ENCODE data around the gene RRP9. TPM values are rescaled to one million over a fixed set of nuclear protein-coding genes. Genes with fewer than 3 reads are reported as not detected.
A peak's percentile ranks its signal among the peaks of the same experiment; 100 is the strongest.

RRP9 gene
- total and polyA plus RNA-seq, 12 donors: 8.5 to 30.2 (median 10.1) TPM

DNA sequence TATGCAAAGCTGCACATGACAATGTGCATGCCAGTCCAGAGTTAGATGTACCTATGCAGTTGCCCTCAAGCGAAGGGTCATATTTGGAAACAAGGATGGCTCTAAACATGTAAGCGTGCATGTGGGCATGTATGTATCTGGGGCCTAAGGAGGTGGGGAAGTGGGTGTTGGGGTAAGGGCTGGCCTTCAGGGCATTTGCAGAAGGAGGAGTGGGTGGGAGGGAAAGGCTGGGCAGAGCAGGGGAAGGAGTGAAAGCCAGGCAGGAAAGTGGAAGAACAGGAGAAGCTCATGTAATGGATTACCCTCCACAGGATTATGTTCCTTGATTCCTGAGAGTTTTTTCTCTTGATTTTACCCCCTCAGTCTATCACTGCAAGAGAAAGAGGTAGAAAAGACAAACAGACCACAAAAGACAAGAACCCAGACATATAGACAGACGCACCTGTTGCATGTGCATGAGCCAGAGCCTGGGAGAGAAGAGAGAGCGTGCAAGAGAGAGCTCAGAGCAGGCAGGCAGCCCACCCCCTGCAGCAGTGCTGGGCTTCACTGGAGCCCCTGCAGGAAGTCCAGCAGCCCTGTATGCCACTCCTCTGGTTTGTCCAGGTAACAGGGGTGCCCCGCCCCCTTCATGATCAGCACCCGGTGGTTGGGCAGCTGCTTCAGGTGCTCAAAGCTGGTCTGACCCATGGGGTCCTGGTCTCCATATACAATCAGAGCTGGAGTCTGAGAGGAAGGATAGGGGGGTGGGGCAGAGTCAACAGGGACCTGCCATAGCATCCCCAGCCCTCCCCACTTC, 27.4 kb upstream of the RRP9 start:
- H3K4me3 ChIP-seq: peak overlapping the region in 1 of 10 donors; percentile 85
- H3K4me1 ChIP-seq: peaks cover 12 to 68% (median 37%) of the 10 kb centered on the region in 9 donors
- TF ChIP-seq, protein P1, sequence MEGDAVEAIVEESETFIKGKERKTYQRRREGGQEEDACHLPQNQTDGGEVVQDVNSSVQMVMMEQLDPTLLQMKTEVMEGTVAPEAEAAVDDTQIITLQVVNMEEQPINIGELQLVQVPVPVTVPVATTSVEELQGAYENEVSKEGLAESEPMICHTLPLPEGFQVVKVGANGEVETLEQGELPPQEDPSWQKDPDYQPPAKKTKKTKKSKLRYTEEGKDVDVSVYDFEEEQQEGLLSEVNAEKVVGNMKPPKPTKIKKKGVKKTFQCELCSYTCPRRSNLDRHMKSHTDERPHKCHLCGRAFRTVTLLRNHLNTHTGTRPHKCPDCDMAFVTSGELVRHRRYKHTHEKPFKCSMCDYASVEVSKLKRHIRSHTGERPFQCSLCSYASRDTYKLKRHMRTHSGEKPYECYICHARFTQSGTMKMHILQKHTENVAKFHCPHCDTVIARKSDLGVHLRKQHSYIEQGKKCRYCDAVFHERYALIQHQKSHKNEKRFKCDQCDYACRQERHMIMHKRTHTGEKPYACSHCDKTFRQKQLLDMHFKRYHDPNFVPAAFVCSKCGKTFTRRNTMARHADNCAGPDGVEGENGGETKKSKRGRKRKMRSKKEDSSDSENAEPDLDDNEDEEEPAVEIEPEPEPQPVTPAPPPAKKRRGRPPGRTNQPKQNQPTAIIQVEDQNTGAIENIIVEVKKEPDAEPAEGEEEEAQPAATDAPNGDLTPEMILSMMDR (IDR thresholded peaks at IDR 0.05): no peak

GRCh38 chr3:51968170-51968775, 26.6 kb upstream of the RRP9 start:
- peak in 7 of 8 donors; percentile 2 to 28 (median 11) for ATAC-seq
- peaks cover 18 to 70% (median 41%) of the 10 kb centered on the region in 9 donors for H3K4me1 ChIP-seq
- TF ChIP-seq, protein P1 (IDR thresholded peaks at IDR 0.05): no peak
- intact Hi-C loops (cut with DNase I): no loop called here
- no peaks in the 10 kb centered on the region for H3K9me3 ChIP-seq
- H3K4me3 ChIP-seq: peak overlapping the region; percentile 39 to 85 (median 77)
- peak in 1 of 2 donors; percentile 42 for DNase-seq
- peak overlapping the region; percentile 80 to 98 (median 96) for H3K27ac ChIP-seq
- 18 to 20% methylated on average over 11 of the region's 11 CpGs for WGBS, 2 donors
- H3K27me3 ChIP-seq: peaks cover 0 to 20% (median 0%) of the 10 kb centered on the region in 7 donors
- peaks cover 0 to 16% (median 0%) of the 10 kb centered on the region in 9 donors for H3K36me3 ChIP-seq

More for the DNA sequence above, 27.4 kb upstream of the RRP9 start:
- intact Hi-C loops (cut with DNase I): no loop called here
- peak overlapping the region in 5 of 10 donors; percentile 88 to 98 (median 96) for H3K27ac ChIP-seq
- peaks cover 0 to 16% (median 0%) of the 10 kb centered on the region in 9 donors for H3K36me3 ChIP-seq
- peaks cover 0 to 20% (median 0%) of the 10 kb centered on the region in 7 donors for H3K27me3 ChIP-seq
- H3K9me3 ChIP-seq: no peaks in the 10 kb centered on the region
- WGBS, 2 donors: 84 to 90% methylated on average over 6 of the region's 6 CpGs
- no peak for ATAC-seq
- no peak for DNase-seq

DNA sequence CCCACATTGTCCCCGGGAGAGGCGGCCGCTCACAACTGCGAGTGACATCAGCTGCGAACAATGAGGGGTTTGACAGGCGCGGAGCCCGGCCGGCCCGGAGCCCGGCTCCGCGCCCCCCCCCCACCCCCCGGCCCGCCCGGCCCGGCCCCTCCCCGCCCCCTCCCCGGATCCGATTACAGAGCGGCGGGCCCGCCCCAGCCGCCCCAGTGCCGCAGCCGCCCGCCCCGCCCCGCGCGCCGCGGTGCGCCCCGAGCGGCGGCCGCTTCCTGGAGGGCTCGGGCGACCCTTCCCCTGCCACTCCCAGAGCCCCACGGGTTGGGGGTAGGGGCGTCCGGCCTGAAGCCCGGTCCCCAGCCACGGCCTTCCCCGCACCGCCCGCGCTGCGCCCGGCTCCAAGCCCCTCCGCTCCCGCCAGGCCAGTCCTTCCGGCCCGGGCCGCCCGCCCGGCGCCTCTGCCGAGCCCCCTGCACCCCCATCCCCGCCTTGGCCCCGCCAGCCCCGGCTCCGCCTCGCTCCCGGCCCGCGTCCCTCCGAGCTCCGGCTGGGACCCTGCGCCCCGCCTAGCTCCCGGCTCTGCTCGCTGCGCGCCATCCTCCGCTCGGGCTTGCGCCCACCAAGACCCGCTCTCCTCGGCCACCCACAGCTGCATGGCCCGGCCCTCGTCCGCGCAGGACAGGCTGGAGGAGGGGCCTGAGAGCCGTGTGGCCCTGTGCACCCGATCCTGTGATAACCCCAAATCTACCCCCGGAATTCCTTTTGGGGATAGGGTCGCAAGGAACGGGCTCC, 25.9 kb upstream of the RRP9 start, which contains the start of gene PCBP4:
TSS of gene PCBP4 (minus strand) at position 71 of the 786 bp plus-strand sequence. CDS start 6,214 bp downstream, outside the sequence.
- peak; percentile 80 for DNase-seq
- 0 to 1% methylated on average over 72 to 90 of the region's 90 CpGs for WGBS, 2 donors
- Histone ChIP-seq H3K9me3 (no peaks in the 10 kb centered on the region), H3K4me1 (peaks cover 25 to 70% (median 45%) of the 10 kb centered on the region in 9 donors), H3K27me3 (peaks cover 0 to 20% (median 0%) of the 10 kb centered on the region in 7 donors), H3K4me3 (peak within 1 kb of the TSS; percentile 62 to 85 (median 77)), H3K36me3 (peaks cover 0 to 16% (median 0%) of the 10 kb centered on the region in 9 donors), H3K27ac (peak within 1 kb of the TSS; percentile 88 to 98 (median 96))
- TF ChIP-seq, protein P1 (IDR thresholded peaks at IDR 0.05): peak in 1 of 9 donors; percentile 11
- intact Hi-C loops (cut with DNase I): loop anchor here in 2 of 10 donors (2.0 kb wide), 1 partner anchor 25 kb away; the partner anchor contains the start of gene PARP3 (in 2 of the 2)
- ATAC-seq: peak; percentile 54 to 84 (median 68)

Data from heart right ventricle (tissue), 16 donors.